Large intestine (tissue), 3 donors: ENCODE data around the gene LUC7L2. TPM values are rescaled to one million over a fixed set of nuclear protein-coding genes. Genes with fewer than 3 reads are reported as not detected.
"Not testable (repeated sequence)": the region's sequence is repeated elsewhere in the genome, so short reads cannot be mapped to it uniquely, and the experiment has no call there.

Experiments used
- DNase-seq, 2 donors: peaks; one replicate each; pipeline versions ENCODE4 v3.0.0 to v3.0.0-alpha.2; 2013
- H3K27ac ChIP-seq: one replicate; pipeline ENCODE4 v1.5.1; 2013; ENCODE audit warnings: low read length
- H3K27me3 ChIP-seq: 2 replicates; pipeline ENCODE4 v1.6.1; 2013; ENCODE audit warnings: low read length; ENCODE audit not compliant: control insufficient read depth, insufficient read depth
- H3K36me3 ChIP-seq: 2 replicates; pipeline ENCODE4 v1.6.1; 2013; ENCODE audit warnings: low read length; ENCODE audit not compliant: control insufficient read depth, insufficient read depth
- H3K4me1 ChIP-seq: one replicate; pipeline ENCODE4 v1.6.1; 2013; ENCODE audit warnings: low read length; ENCODE audit not compliant: control insufficient read depth, insufficient read depth
- H3K4me3 ChIP-seq: one replicate; pipeline ENCODE4 v1.5.1; 2013; ENCODE audit warnings: low read length
- H3K9me3 ChIP-seq: one replicate; pipeline ENCODE4 v1.6.1; 2013; ENCODE audit warnings: mild to moderate bottlenecking, low read depth, low read length, moderate library complexity; ENCODE audit not compliant: control insufficient read depth
- WGBS: methylation state at CpG from one replicate; pipeline ENCODE4 v1.1.5; 2013; ENCODE audit warnings: low lambda C conversion rate; ENCODE audit not compliant: insufficient coverage; 5-methylcytosine and 5-hydroxymethylcytosine counted together
- polyA plus RNA-seq: library from polyadenylated mRNA; unstranded; fragments of 120-200 nt; gene quantifications from one replicate; pipeline ENCODE4 v1.2.1, GENCODE V29; 2013

Gene LUC7L2
- polyA plus RNA-seq, 1 donor = 101 TPM

- not testable (repeated sequence) for DNase-seq, H3K9me3 ChIP-seq, H3K27me3 ChIP-seq, H3K36me3 ChIP-seq, H3K4me3 ChIP-seq, H3K27ac ChIP-seq, H3K4me1 ChIP-seq
- whole genome bisulfite sequencing = no CpG with 5 or more reads among the region's 13 CpGs
Measured at GRCh38 chr7:139333443-139333842, 26.3 kb upstream of the LUC7L2 start.

GRCh38 chr7:139334399-139335150, 25.1 kb upstream of the LUC7L2 start:
- Histone ChIP-seq H3K4me1 (peaks cover 5% of the 10 kb centered on the region), H3K27ac (no peak overlapping the region), H3K36me3 (no peaks in the 10 kb centered on the region), H3K27me3 (no peaks in the 10 kb centered on the region), H3K9me3 (no peaks in the 10 kb centered on the region), H3K4me3 (no peak overlapping the region)
- no peak for DNase-seq
- 100% methylated on average over 1 of the region's 4 CpGs for WGBS

- H3K9me3 ChIP-seq = peaks cover 5% of the 10 kb centered on the region
- H3K27me3 ChIP-seq = no peaks in the 10 kb centered on the region
- no peaks in the 10 kb centered on the region for H3K36me3 ChIP-seq
- H3K4me1 ChIP-seq = peaks cover 5% of the 10 kb centered on the region
- H3K4me3 ChIP-seq = no peak overlapping the region
- H3K27ac ChIP-seq = no peak overlapping the region
- no CpG with 5 or more reads among the region's 2 CpGs for WGBS
- DNase-seq = no peak
Measured at GRCh38 chr7:139339025-139339424, 20.7 kb upstream of the LUC7L2 start.

- no peaks in the 10 kb centered on the region for H3K27me3 ChIP-seq
- no peaks in the 10 kb centered on the region for H3K36me3 ChIP-seq
- peaks cover 5% of the 10 kb centered on the region for H3K9me3 ChIP-seq
- H3K4me1 ChIP-seq = peaks cover 5% of the 10 kb centered on the region
- no peak for DNase-seq
- H3K4me3 ChIP-seq = peak overlapping the region; percentile 78
- 100% methylated on average over 3 of the region's 13 CpGs for whole genome bisulfite sequencing
- H3K27ac ChIP-seq = peak overlapping the region; percentile 97
Measured at GRCh38 chr7:139339698-139340036, 20.0 kb upstream of the LUC7L2 start.

GRCh38 chr7:139340037-139340807, 19.5 kb upstream of the LUC7L2 start:
- Histone ChIP-seq H3K36me3 (no peaks in the 10 kb centered on the region), H3K9me3 (peaks cover 5% of the 10 kb centered on the region), H3K27me3 (no peaks in the 10 kb centered on the region), H3K4me3 (peak overlapping the region; percentile 78), H3K27ac (peak overlapping the region; percentile 97), H3K4me1 (peaks cover 5% of the 10 kb centered on the region)
- 0% methylated on average over 6 of the region's 66 CpGs for WGBS
- peak; percentile 100 for DNase-seq

GRCh38 chr7:139340808-139341057, 19.0 kb upstream of the LUC7L2 start:
- Histone ChIP-seq H3K4me3 (peak overlapping the region; percentile 78), H3K27me3 (no peaks in the 10 kb centered on the region), H3K36me3 (peaks cover 3% of the 10 kb centered on the region), H3K9me3 (peaks cover 5% of the 10 kb centered on the region), H3K27ac (peak overlapping the region; percentile 97), H3K4me1 (peaks cover 5% of the 10 kb centered on the region)
- no CpG with 5 or more reads among the region's 9 CpGs for WGBS
- no peak for DNase-seq

GRCh38 chr7:139341058-139341775, 18.5 kb upstream of the LUC7L2 start, which contains the start of gene FMC1:
Gene FMC1 (plus strand): TSS chr7:139341337. CDS start chr7:139341385, 48 bp downstream.
- peak; percentile 93 to 97 for DNase-seq
- H3K27ac ChIP-seq = peak within 1 kb of the TSS; percentile 97
- peak within 1 kb of the TSS; percentile 78 for H3K4me3 ChIP-seq
- peaks cover 5% of the 10 kb centered on the region for H3K9me3 ChIP-seq
- H3K4me1 ChIP-seq = peaks cover 5% of the 10 kb centered on the region
- WGBS = no CpG with 5 or more reads among the region's 54 CpGs
- no peaks in the 10 kb centered on the region for H3K27me3 ChIP-seq
- H3K36me3 ChIP-seq = peaks cover 4% of the 10 kb centered on the region

GRCh38 chr7:139341776-139342226, 17.9 kb upstream of the LUC7L2 start:
- Histone ChIP-seq H3K9me3 (peaks cover 5% of the 10 kb centered on the region), H3K4me3 (peak overlapping the region; percentile 78)
- WGBS = no CpG with 5 or more reads among the region's 9 CpGs

GRCh38 chr7:139345042-139345441, 14.7 kb upstream of the LUC7L2 start:
- peaks cover 24% of the 10 kb centered on the region for H3K36me3 ChIP-seq
- WGBS = no CpG with 5 or more reads among the region's 1 CpG
- H3K4me1 ChIP-seq = peaks cover 5% of the 10 kb centered on the region
- H3K27ac ChIP-seq = no peak overlapping the region
- no peak overlapping the region for H3K4me3 ChIP-seq
- no peaks in the 10 kb centered on the region for H3K27me3 ChIP-seq
- DNase-seq = no peak
- peaks cover 2% of the 10 kb centered on the region for H3K9me3 ChIP-seq

More at GRCh38 chr7:139341776-139342226, 17.9 kb upstream of the LUC7L2 start:
- peaks cover 10% of the 10 kb centered on the region for H3K36me3 ChIP-seq
- H3K27me3 ChIP-seq = no peaks in the 10 kb centered on the region
- DNase-seq = peak in 1 of 2 donors; percentile 2
- H3K4me1 ChIP-seq = peaks cover 5% of the 10 kb centered on the region
- peak overlapping the region; percentile 97 for H3K27ac ChIP-seq

- no peak overlapping the region for H3K27ac ChIP-seq
- no peaks in the 10 kb centered on the region for H3K4me1 ChIP-seq
- peaks cover 33% of the 10 kb centered on the region for H3K36me3 ChIP-seq
- H3K9me3 ChIP-seq = no peaks in the 10 kb centered on the region
- H3K27me3 ChIP-seq = no peaks in the 10 kb centered on the region
- DNase-seq = no peak
- H3K4me3 ChIP-seq = no peak overlapping the region
- 80% methylated on average over 1 of the region's 2 CpGs for WGBS
Measured at GRCh38 chr7:139351027-139351426, 8.7 kb upstream of the LUC7L2 start.
